ENCODE data around the gene SETD2.

DNA sequence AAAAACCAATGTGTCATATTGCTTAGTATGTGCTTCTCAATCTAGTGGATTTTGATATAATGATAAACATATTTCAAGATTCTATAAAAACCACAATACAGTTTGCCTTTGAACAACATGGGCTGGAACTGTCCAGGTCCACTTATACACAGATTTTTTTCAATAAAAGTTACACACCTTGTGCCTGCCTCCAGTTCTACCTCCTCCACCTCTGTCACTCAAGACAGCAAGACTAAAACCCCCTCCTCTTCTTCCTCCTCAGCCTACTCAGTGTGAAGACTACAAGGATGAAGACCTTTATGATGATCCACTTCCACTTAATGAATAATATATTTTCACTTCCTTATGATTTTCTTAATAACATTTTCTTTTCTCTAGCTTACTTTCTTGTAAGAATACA, 5.7 kb downstream of the SETD2 start:
- TF ChIP-seq, protein P1, sequence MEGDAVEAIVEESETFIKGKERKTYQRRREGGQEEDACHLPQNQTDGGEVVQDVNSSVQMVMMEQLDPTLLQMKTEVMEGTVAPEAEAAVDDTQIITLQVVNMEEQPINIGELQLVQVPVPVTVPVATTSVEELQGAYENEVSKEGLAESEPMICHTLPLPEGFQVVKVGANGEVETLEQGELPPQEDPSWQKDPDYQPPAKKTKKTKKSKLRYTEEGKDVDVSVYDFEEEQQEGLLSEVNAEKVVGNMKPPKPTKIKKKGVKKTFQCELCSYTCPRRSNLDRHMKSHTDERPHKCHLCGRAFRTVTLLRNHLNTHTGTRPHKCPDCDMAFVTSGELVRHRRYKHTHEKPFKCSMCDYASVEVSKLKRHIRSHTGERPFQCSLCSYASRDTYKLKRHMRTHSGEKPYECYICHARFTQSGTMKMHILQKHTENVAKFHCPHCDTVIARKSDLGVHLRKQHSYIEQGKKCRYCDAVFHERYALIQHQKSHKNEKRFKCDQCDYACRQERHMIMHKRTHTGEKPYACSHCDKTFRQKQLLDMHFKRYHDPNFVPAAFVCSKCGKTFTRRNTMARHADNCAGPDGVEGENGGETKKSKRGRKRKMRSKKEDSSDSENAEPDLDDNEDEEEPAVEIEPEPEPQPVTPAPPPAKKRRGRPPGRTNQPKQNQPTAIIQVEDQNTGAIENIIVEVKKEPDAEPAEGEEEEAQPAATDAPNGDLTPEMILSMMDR (IDR thresholded peaks at IDR 0.05) = no peak
- no peak for TF ChIP-seq POLR2A (IDR thresholded peaks at IDR 0.05)

Data from transverse colon (tissue), 3 donors.